NT2/D1 (cell line): ENCODE data around the gene PLCXD3.
"Not testable (repeated sequence)": the region's sequence is repeated elsewhere in the genome, so short reads cannot be mapped to it uniquely, and the experiment has no call there.

Source experiments
- DNase-seq: peaks from one replicate; pipeline ENCODE4 v3.0.0-alpha.2; 2011; ENCODE audit warnings: low read depth, low spot score
- H3K27me3 ChIP-seq: 2 replicates; pipeline ENCODE4 v1.6.0; 2011; ENCODE audit warnings: mild to moderate bottlenecking; ENCODE audit not compliant: insufficient read length, insufficient read depth
- H3K36me3 ChIP-seq: 2 replicates; pipeline ENCODE4 v1.6.1; 2011; ENCODE audit warnings: mild to moderate bottlenecking, low read length, mixed read lengths; ENCODE audit not compliant: insufficient read depth, insufficient read length
- H3K4me1 ChIP-seq: 2 replicates; pipeline ENCODE4 v1.5.1; 2011; ENCODE audit not compliant: insufficient read depth, insufficient read length
- H3K4me3 ChIP-seq: 2 replicates; pipeline ENCODE4 v1.5.1; 2011; ENCODE audit warnings: low read depth; ENCODE audit not compliant: insufficient read length
- H3K9ac ChIP-seq: 2 replicates; pipeline ENCODE4 v1.6.0; 2011; ENCODE audit warnings: low read depth; ENCODE audit not compliant: insufficient read length
- H3K9me3 ChIP-seq: 2 replicates; pipeline ENCODE4 v1.5.1; 2011; ENCODE audit warnings: mild to moderate bottlenecking, low read length; ENCODE audit not compliant: insufficient read depth
- SUZ12 ChIP-seq: IDR thresholded peaks from 2 replicates; pipeline ENCODE4 v1.6.1; 2011; ENCODE audit not compliant: insufficient read length, insufficient read depth; ENCODE audit errors: extremely low read depth
- YY1 ChIP-seq: IDR thresholded peaks from 2 replicates; pipeline ENCODE4 v1.6.1; 2011; ENCODE audit not compliant: insufficient read length, insufficient read depth
- ZNF274 ChIP-seq: IDR thresholded peaks from 2 replicates; pipeline ENCODE4 v1.6.1; 2011; ENCODE audit warnings: mild to moderate bottlenecking, low read depth, low read length

The PLCXD3 gene

DNA sequence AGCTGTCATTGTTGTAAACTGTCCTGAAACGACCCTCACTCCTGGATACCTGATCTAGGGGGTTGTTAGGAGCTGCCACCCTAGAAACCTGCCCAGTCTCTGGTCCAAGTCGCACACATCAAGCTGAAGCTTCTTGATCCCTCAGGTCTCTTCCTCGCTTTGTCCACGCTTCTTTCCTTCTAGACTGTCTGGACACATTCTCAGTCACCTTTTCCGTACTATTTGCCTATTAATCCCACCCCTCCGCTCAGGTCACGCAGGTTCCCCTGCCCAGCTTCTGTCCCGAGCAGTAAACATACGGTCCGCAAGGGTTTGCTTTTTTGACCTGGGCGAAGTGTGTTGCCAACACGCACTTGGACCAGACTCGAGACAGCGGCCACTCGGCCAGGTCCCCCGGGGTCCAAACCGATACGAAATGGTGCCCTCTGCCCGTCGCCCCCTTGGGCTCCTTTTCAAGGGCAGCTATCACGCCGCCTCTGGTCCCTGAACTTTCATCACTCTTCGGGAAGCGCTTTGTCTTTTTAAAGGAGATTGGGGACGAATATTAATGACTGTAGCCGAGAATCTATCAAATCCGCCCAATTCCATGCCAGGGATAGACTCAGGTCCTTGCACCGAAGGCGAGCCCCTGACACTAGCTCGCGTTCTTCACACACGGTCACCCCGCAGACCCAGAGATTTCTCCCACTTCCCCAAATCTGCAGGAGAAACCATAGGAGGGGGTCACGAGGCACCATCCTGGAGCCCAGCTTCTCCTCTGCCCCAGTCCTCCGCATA, 814 bp downstream of the PLCXD3 start:
- H3K4me3 ChIP-seq: peak overlapping the region; percentile 51
- no peaks in the 10 kb centered on the region for H3K36me3 ChIP-seq
- H3K4me1 ChIP-seq: no peaks in the 10 kb centered on the region
- no peaks in the 10 kb centered on the region for H3K9me3 ChIP-seq
- H3K9ac ChIP-seq: peak overlapping the region; percentile 50
- DNase-seq: no peak
- TF ChIP-seq SUZ12 (no peak), YY1 (no peak), ZNF274 (no peak)
- peaks cover 27% of the 10 kb centered on the region for H3K27me3 ChIP-seq

- TF ChIP-seq SUZ12: no peak
- no peak for TF ChIP-seq YY1
- TF ChIP-seq ZNF274: no peak
- Histone ChIP-seq H3K36me3 (no peaks in the 10 kb centered on the region), H3K4me3 (no peak overlapping the region), H3K9ac (no peak overlapping the region), H3K4me1 (no peaks in the 10 kb centered on the region), H3K27me3 (peaks cover 27% of the 10 kb centered on the region), H3K9me3 (no peaks in the 10 kb centered on the region)
- DNase-seq: no peak
Observed at GRCh38 chr5:41508696-41509398, 1.6 kb downstream of the PLCXD3 start.

DNA sequence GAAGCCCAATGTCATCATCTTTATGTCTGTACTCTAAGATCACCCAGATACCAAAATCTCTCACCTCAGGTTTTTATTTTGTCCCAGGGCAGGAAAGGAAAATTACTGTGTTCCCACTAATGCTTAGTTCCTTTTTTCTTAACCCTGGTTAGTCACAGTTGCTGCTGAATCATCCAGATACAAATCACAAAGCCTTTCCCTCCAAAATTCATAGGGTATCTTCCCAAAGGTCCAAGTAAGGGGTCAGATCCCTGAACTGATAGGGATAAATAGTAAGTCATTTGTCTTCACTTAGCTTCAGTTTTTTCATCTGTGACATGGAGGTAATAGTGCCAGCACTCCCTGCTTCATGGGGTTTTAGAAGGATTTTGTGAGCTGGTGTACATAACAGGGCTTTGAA, 2.2 kb downstream of the PLCXD3 start:
- Histone ChIP-seq H3K4me3 (no peak overlapping the region), H3K27me3 (peaks cover 27% of the 10 kb centered on the region), H3K4me1 (no peaks in the 10 kb centered on the region), H3K9me3 (no peaks in the 10 kb centered on the region), H3K36me3 (no peaks in the 10 kb centered on the region), H3K9ac (no peak overlapping the region)
- TF ChIP-seq ZNF274: no peak
- TF ChIP-seq YY1: no peak
- no peak for TF ChIP-seq SUZ12
- DNase-seq: no peak

DNA sequence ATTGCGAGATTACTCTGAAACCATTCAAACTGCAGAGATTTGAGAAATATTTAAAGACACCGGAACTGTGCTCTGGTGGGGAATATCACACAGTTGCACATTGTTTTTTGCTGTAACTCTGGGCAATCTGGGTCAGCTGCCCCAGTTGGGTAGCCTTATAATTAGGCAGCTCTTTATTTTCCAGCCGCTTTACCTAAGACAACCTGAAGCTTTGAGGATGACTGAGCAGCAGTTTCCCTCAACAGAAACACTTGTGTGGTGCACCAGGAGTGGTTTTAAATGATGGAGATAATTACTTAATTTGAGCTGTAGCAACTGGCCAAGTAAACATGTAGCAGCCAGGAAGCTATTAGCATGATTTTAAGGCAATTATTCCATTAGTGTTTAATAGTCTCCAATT, 2.9 kb downstream of the PLCXD3 start:
- no peaks in the 10 kb centered on the region for H3K4me1 ChIP-seq
- H3K9me3 ChIP-seq: no peaks in the 10 kb centered on the region
- TF ChIP-seq YY1: no peak
- TF ChIP-seq SUZ12: no peak
- no peak for TF ChIP-seq ZNF274
- H3K9ac ChIP-seq: no peak overlapping the region
- H3K27me3 ChIP-seq: peaks cover 27% of the 10 kb centered on the region
- H3K4me3 ChIP-seq: no peak overlapping the region
- no peak for DNase-seq
- no peaks in the 10 kb centered on the region for H3K36me3 ChIP-seq

GRCh38 chr5:41503860-41504259, 6.5 kb downstream of the PLCXD3 start:
- no peaks in the 10 kb centered on the region for H3K9me3 ChIP-seq
- no peaks in the 10 kb centered on the region for H3K4me1 ChIP-seq
- TF ChIP-seq YY1 (no peak), SUZ12 (no peak), ZNF274 (no peak)
- no peak for DNase-seq
- no peaks in the 10 kb centered on the region for H3K36me3 ChIP-seq
- no peak overlapping the region for H3K9ac ChIP-seq
- H3K27me3 ChIP-seq: peaks cover under 1% of the 10 kb centered on the region
- H3K4me3 ChIP-seq: no peak overlapping the region

- Histone ChIP-seq H3K36me3 (no peaks in the 10 kb centered on the region), H3K9ac (no peak overlapping the region), H3K4me1 (no peaks in the 10 kb centered on the region), H3K9me3 (no peaks in the 10 kb centered on the region), H3K4me3 (no peak overlapping the region), H3K27me3 (no peaks in the 10 kb centered on the region)
- no peak for TF ChIP-seq SUZ12
- TF ChIP-seq ZNF274: no peak
- TF ChIP-seq YY1: no peak
- no peak for DNase-seq
Observed at GRCh38 chr5:41503310-41503709, 7.1 kb downstream of the PLCXD3 start.

DNA sequence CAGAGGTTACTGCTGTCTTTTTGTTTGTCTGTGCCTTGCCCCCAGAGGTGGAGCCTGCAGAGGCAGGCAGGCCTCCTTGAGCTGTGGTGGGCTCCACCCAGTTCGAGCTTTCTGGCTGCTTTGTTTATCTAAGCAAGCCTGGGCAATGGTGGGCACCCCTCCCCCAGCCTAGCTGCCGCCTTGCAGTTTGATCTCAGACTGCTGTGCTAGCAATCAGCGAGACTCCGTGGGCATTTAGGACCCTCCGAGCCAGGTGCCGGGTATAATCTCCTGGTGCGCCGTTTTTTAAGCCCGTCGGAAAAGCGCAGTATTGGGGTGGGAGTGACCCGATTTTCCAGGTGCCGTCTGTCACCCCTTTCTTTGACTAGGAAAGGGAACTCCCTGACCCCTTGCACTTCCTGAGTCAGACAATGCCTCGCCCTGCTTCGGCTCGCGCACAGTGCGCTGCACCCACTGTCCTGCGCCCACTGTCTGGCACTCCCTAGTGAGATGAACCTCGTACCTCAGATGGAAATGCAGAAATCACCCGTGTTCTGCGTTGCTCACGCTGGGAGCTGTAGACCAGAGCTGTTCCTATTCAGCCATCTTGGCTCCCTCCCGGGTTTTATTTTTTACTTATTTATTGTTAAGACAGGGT, 16.8 kb downstream of the PLCXD3 start:
- not testable (repeated sequence) for DNase-seq, H3K4me1 ChIP-seq, H3K36me3 ChIP-seq, H3K9ac ChIP-seq, H3K4me3 ChIP-seq, H3K27me3 ChIP-seq, H3K9me3 ChIP-seq
